HepG2 (cell line): ENCODE data around the gene RAB3GAP1. TPM values are rescaled to one million over a fixed set of nuclear protein-coding genes. Genes with fewer than 3 reads are reported as not detected.

Experiments used
- CHD2 ChIP-seq: IDR thresholded peaks from 2 replicates; pipeline ENCODE4 v1.6.1; 2011; ENCODE audit warnings: low read depth, low read length, improper control_type of control experiment
- FOXK1 ChIP-seq: sonication (generic); formaldehyde crosslinking; IDR thresholded peaks from 2 replicates; pipeline ENCODE4 v1.4.0; 2020; ENCODE audit warnings: low read depth, missing genetic modification reagents, borderline replicate concordance
- FOXP1 ChIP-seq, 2 experiments: fragments of 450-650 bp in 1 of 2; IDR thresholded peaks; 2 replicates each; pipeline ENCODE4 v1.6.1; 2017 to 2018; ENCODE audit warnings: antibody characterized with exemption in 1 of 2
- ISL2 ChIP-seq: sonication (generic); formaldehyde crosslinking; IDR thresholded peaks from 2 replicates; pipeline ENCODE4 v1.5.0; 2020; ENCODE audit warnings: missing genetic modification reagents
- MEF2D ChIP-seq: sonication (generic); formaldehyde crosslinking; IDR thresholded peaks from 2 replicates; pipeline ENCODE4 v1.5.1; 2020; ENCODE audit warnings: mild to moderate bottlenecking, missing genetic modification reagents
- MTF2 ChIP-seq: sonication (generic); formaldehyde crosslinking; IDR thresholded peaks from 2 replicates; pipeline ENCODE4 v1.5.0; 2020; ENCODE audit warnings: missing genetic modification reagents, borderline replicate concordance
- SIX1 ChIP-seq: sonication (generic); formaldehyde crosslinking; IDR thresholded peaks from 2 replicates; pipeline ENCODE4 v1.4.0; 2020; ENCODE audit warnings: missing genetic modification reagents, borderline replicate concordance
- SKI ChIP-seq: fragments of 450-650 bp; IDR thresholded peaks from one replicate; pipeline ENCODE4 v1.6.1; 2018; ENCODE audit warnings: mild to moderate bottlenecking; ENCODE audit not compliant: partially characterized antibody
- TOPORS ChIP-seq: sonication (generic); formaldehyde crosslinking; IDR thresholded peaks from 2 replicates; pipeline ENCODE4 v1.8.0; 2023; ENCODE audit warnings: mild to moderate bottlenecking, missing genetic modification reagents
- ZBTB7B ChIP-seq: sonication (generic); formaldehyde crosslinking; IDR thresholded peaks from 2 replicates; pipeline ENCODE4 v1.4.0; 2020; ENCODE audit warnings: missing genetic modification reagents
- ZNF12 ChIP-seq: sonication (generic); formaldehyde crosslinking; IDR thresholded peaks from 2 replicates; pipeline ENCODE4 v1.5.0; 2020; ENCODE audit warnings: missing genetic modification reagents
- ZNF121 ChIP-seq: sonication (generic); formaldehyde crosslinking; IDR thresholded peaks from 2 replicates; pipeline ENCODE4 v1.5.0; 2020; ENCODE audit warnings: mild to moderate bottlenecking, missing genetic modification reagents
- ZNF234 ChIP-seq: sonication (generic); formaldehyde crosslinking; conservative IDR thresholded peaks from 2 replicates; pipeline ENCODE4 v1.5.1; 2020; ENCODE audit warnings: mild to moderate bottlenecking, missing genetic modification reagents
- ZNF878 ChIP-seq: sonication (generic); formaldehyde crosslinking; IDR thresholded peaks from 2 replicates; pipeline ENCODE4 v1.8.1; 2023; ENCODE audit warnings: mild to moderate bottlenecking, missing genetic modification reagents, moderate library complexity
- polyA plus RNA-seq, 8 experiments: library from polyadenylated mRNA; depleted of rRNA in 3 of 8; stranded (reverse) in 7 of 8; unstranded in 1 of 8; fragments of >200 nt; fragmentation: Illumina TruSeq in 4 of 8; extraction: Trizol in 4 of 8; gene quantifications; 2 replicates each; pipeline versions ENCODE4 v1.2.1 to v1.2.3, GENCODE V29; 2011 to 2016; ENCODE audit warnings: low read depth in 4 of 8, missing spikeins in 1 of 8, mixed read lengths in 1 of 8; ENCODE audit not compliant: insufficient read depth in 1 of 8
- total RNA-seq, 5 experiments: library from RNA; depleted of rRNA; stranded (reverse); fragments of >200 nt; fragmentation: Illumina TruSeq; extraction: Trizol; gene quantifications; 2 replicates each; pipeline ENCODE4 v1.2.3, GENCODE V29; 2016; ENCODE audit warnings: low read depth in 1 of 5
- TF ChIP-seq, protein P1 (sequence below): sonication (generic); formaldehyde crosslinking; IDR thresholded peaks from 2 replicates; pipeline ENCODE4 v1.8.1; 2023; ENCODE audit warnings: mild to moderate bottlenecking, missing genetic modification reagents
- TF ChIP-seq, protein P2 (sequence below): sonication (generic); formaldehyde crosslinking; IDR thresholded peaks from one replicate; pipeline ENCODE4 v1.5.1; 2020; ENCODE audit warnings: mild to moderate bottlenecking, missing genetic modification reagents; ENCODE audit errors: not compliant biosample characterization
- TF ChIP-seq, protein P3 (sequence below): sonication (generic); formaldehyde crosslinking; IDR thresholded peaks from 2 replicates; pipeline ENCODE4 v1.5.0; 2020; ENCODE audit warnings: missing genetic modification reagents

Gene RAB3GAP1
- total and polyA plus RNA-seq, 2 of the 13 experiments (the other 11 are each of a cell fraction or from before 2014, with no cell fraction given): 15.2 to 48.8 TPM

DNA sequence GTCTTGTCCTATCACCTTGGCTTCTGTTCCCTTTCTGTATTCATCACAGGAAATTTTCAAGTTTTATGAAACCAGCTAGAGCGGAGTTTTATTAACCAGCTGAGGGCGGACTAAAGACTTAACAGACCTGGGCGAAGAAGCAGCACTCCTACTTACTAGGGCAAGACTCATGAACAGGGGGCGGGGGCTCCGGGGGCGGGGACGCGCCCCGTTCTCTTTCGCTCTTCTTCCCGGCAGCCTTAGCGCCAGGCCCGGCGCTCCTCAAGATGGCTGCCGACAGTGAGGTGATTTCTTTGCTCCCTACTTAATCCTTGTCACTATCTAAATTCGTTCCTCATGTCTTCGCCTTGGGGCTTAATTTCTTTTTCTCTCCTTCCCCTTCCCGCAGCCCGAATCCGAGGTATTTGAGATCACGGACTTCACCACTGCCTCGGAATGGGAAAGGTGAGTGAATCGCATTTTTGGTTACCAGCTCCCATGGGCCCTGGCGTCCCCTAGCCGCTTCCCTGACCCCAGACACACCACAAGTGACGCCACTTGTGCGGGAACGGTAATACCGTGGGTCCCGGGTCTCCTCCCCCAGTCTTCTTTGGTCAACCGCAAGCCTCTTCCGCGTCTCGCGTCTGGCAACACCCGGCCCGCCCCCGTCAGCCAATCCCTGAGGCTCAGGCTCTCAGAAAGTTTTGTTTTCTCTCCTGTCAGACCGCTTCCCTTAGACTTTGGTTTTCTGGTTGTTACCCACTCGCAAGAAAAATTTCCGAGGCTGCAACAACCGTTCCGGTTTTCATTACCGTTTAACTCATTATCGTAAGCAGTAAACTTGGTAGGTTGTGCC lies at the start of gene RAB3GAP1 (continued):
- no peak; the same call in 1 of the 2 replicates for TF ChIP-seq SIX1
- TF ChIP-seq ZNF878 (CRISPR knock-in tag): peak; percentile 53; the same call in 1 of the 2 replicates
- no peak for TF ChIP-seq CHD2
- no peak for TF ChIP-seq SKI
- TF ChIP-seq, protein P1, sequence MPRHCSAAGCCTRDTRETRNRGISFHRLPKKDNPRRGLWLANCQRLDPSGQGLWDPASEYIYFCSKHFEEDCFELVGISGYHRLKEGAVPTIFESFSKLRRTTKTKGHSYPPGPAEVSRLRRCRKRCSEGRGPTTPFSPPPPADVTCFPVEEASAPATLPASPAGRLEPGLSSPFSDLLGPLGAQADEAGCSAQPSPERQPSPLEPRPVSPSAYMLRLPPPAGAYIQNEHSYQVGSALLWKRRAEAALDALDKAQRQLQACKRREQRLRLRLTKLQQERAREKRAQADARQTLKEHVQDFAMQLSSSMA (CRISPR knock-in tag): no peak; the same call in 1 of the 2 replicates
- no peak for TF ChIP-seq FOXP1 (IDR thresholded peaks at IDR 0.05)
- TF ChIP-seq FOXP1 (CRISPR knock-in tag; IDR thresholded peaks at IDR 0.05): no peak
- TF ChIP-seq ZNF12: no peak
- TF ChIP-seq, protein P2, sequence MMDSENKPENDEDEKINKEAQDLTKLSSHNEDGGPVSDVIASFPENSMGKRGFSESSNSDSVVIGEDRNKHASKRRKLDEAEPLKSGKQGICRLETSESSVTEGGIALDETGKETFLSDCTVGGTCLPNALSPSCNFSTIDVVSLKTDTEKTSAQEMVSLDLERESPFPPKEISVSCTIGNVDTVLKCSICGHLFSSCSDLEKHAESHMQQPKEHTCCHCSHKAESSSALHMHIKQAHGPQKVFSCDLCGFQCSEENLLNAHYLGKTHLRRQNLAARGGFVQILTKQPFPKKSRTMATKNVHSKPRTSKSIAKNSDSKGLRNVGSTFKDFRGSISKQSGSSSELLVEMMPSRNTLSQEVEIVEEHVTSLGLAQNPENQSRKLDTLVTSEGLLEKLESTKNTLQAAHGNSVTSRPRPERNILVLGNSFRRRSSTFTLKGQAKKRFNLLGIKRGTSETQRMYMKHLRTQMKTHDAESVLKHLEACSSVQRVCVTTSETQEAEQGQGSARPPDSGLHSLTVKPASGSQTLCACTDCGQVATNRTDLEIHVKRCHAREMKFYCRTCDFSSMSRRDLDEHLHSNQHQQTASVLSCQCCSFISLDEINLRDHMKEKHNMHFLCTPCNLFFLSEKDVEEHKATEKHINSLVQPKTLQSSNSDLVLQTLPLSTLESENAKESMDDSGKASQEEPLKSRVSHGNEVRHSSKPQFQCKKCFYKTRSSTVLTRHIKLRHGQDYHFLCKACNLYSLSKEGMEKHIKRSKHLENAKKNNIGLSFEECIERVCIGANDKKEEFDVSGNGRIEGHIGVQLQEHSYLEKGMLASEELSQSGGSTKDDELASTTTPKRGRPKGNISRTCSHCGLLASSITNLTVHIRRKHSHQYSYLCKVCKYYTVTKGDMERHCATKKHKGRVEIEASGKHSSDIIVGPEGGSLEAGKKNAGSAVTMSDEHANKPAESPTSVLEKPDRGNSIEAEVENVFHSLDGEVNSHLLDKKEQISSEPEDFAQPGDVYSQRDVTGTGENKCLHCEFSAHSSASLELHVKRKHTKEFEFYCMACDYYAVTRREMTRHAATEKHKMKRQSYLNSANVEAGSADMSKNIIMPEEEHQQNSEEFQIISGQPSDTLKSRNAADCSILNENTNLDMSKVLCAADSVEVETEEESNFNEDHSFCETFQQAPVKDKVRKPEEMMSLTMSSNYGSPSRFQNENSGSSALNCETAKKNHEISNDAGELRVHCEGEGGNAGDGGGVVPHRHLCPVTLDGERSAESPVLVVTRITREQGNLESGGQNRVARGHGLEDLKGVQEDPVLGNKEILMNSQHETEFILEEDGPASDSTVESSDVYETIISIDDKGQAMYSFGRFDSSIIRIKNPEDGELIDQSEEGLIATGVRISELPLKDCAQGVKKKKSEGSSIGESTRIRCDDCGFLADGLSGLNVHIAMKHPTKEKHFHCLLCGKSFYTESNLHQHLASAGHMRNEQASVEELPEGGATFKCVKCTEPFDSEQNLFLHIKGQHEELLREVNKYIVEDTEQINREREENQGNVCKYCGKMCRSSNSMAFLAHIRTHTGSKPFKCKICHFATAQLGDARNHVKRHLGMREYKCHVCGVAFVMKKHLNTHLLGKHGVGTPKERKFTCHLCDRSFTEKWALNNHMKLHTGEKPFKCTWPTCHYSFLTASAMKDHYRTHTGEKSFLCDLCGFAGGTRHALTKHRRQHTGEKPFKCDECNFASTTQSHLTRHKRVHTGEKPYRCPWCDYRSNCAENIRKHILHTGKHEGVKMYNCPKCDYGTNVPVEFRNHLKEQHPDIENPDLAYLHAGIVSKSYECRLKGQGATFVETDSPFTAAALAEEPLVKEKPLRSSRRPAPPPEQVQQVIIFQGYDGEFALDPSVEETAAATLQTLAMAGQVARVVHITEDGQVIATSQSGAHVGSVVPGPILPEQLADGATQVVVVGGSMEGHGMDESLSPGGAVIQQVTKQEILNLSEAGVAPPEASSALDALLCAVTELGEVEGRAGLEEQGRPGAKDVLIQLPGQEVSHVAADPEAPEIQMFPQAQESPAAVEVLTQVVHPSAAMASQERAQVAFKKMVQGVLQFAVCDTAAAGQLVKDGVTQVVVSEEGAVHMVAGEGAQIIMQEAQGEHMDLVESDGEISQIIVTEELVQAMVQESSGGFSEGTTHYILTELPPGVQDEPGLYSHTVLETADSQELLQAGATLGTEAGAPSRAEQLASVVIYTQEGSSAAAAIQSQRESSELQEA: peak; percentile 37
- no peak; the same call in 1 of the 2 replicates for TF ChIP-seq MTF2
- TF ChIP-seq FOXK1 (CRISPR knock-in tag): 0 out of 2 replicates have a peak, but pooled peaks have one; percentile 12
- no peak for TF ChIP-seq ZNF121 (CRISPR knock-in tag)
- peak; percentile 38; the same call in 1 of the 2 replicates for TF ChIP-seq TOPORS (CRISPR knock-in tag)
- TF ChIP-seq ZBTB7B (CRISPR knock-in tag): peak; percentile 56; the same call in 1 of the 2 replicates
- TF ChIP-seq, protein P3, sequence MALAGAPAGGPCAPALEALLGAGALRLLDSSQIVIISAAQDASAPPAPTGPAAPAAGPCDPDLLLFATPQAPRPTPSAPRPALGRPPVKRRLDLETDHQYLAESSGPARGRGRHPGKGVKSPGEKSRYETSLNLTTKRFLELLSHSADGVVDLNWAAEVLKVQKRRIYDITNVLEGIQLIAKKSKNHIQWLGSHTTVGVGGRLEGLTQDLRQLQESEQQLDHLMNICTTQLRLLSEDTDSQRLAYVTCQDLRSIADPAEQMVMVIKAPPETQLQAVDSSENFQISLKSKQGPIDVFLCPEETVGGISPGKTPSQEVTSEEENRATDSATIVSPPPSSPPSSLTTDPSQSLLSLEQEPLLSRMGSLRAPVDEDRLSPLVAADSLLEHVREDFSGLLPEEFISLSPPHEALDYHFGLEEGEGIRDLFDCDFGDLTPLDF (CRISPR knock-in tag): no peak
- no peak for TF ChIP-seq ZNF234 (CRISPR knock-in tag)
- TF ChIP-seq MEF2D: peak; percentile 63
- TF ChIP-seq ISL2 (CRISPR knock-in tag): peak; percentile 33
